Astrocyte of the cerebellum (primary cell): ENCODE measurements around the gene ATP6V1C2.
A peak's percentile ranks its signal among the peaks of the same experiment; 100 is the strongest.

Experiments used
- DNase-seq: peaks from one replicate; pipeline ENCODE4 v3.0.0-alpha.2; 2011; ENCODE audit warnings: low read depth
- H3K4me3 ChIP-seq: 2 replicates; pipeline ENCODE4 v1.5.1; 2011; ENCODE audit warnings: mild to moderate bottlenecking, low read depth, low read length, moderate library complexity
- CTCF ChIP-seq: IDR thresholded peaks from 2 replicates; pipeline ENCODE4 v1.5.1; 2012; ENCODE audit warnings: low read length, low read depth, moderate library complexity, mild to moderate bottlenecking; ENCODE audit errors: missing control alignments
- in situ Hi-C: cut with HindIII; loops from 2 replicates; pipeline ENCODE4 v1.10.0; 2017; ENCODE audit warnings: low sequenced_read_pairs

The ATP6V1C2 gene

GRCh38 chr2:10709290-10709939 is 12.0 kb upstream of the ATP6V1C2 start:
- in situ Hi-C loops = no loop called here
- no peak for DNase-seq
- TF ChIP-seq CTCF = peak; percentile 44
- no peak overlapping the region for H3K4me3 ChIP-seq

- no peak for TF ChIP-seq CTCF
- no peak for DNase-seq
- no peak overlapping the region for H3K4me3 ChIP-seq
- in situ Hi-C loops = no loop called here
Measured at GRCh38 chr2:10712185-10712809, 9.1 kb upstream of the ATP6V1C2 start.

GRCh38 chr2:10716581-10716980 is 4.8 kb upstream of the ATP6V1C2 start:
- no peak for TF ChIP-seq CTCF
- no peak for DNase-seq
- H3K4me3 ChIP-seq = no peak overlapping the region
- in situ Hi-C loops = no loop called here

GRCh38 chr2:10717628-10718027 is 3.8 kb upstream of the ATP6V1C2 start:
- TF ChIP-seq CTCF = no peak

GRCh38 chr2:10720306-10720705 is 1.1 kb upstream of the ATP6V1C2 start:
- in situ Hi-C loops = no loop called here
- no peak overlapping the region for H3K4me3 ChIP-seq
- no peak for DNase-seq
- no peak for TF ChIP-seq CTCF

More at GRCh38 chr2:10717628-10718027, 3.8 kb upstream of the ATP6V1C2 start:
- in situ Hi-C loops = no loop called here
- peak; percentile 37 for DNase-seq
- no peak overlapping the region for H3K4me3 ChIP-seq

GRCh38 chr2:10720947-10721395 is 459 bp upstream of the ATP6V1C2 start:
- TF ChIP-seq CTCF = no peak
- in situ Hi-C loops = no loop called here
- DNase-seq = no peak
- H3K4me3 ChIP-seq = peak overlapping the region; percentile 31
